Pancreas (tissue), 10 donors: ENCODE results near the gene CAPN2. TPM values are rescaled to one million over a fixed set of nuclear protein-coding genes. Genes with fewer than 3 reads are reported as not detected.

Experiments
- ATAC-seq, 4 donors: fragments of 200-7000 bp; cut with Tn5 transposase; one replicate each; pipeline versions ENCODE4 v1.8.0 to v1.9.1; 2020; ENCODE audit warnings: mild to moderate bottlenecking in 4 of 4, moderate library complexity in 4 of 4
- DNase-seq, 6 donors: peaks; one replicate each; pipeline ENCODE4 v3.0.0-alpha.2; 2020
- FAIRE-seq: peaks from 2 replicates; lab custom pipeline; 2012; peaks lifted over from hg19 to GRCh38; lab: Jason Lieb, UNC
- H3K27ac ChIP-seq, 4 donors: fragments of 200-600 bp; sonication (generic); 1 replicate in 3 of 4; 2 replicates in 1 of 4; pipeline versions ENCODE4 v1.5.0 to v1.8.0; 2020
- H3K27me3 ChIP-seq, 4 donors: fragments of 200-600 bp; one replicate each; pipeline ENCODE4 v1.8.0; 2021
- H3K36me3 ChIP-seq, 3 donors: fragments of 200-600 bp; sonication (generic) in 1 of 3; one replicate each; pipeline versions ENCODE4 v1.5.0 to v1.8.0; 2020 to 2021
- H3K4me1 ChIP-seq, 3 donors: fragments of 200-600 bp; one replicate each; pipeline ENCODE4 v1.8.0; 2021
- H3K4me3 ChIP-seq, 4 donors: fragments of 200-600 bp; sonication (generic) in 2 of 4; one replicate each; pipeline versions ENCODE4 v1.5.0 to v1.8.0; 2020 to 2021
- H3K9me3 ChIP-seq, 4 donors: fragments of 200-600 bp; one replicate each; pipeline ENCODE4 v1.8.0; 2021
- CTCF ChIP-seq, 4 donors: fragments of 200-600 bp; sonication (generic) in 3 of 4; IDR thresholded peaks; one replicate each; pipeline versions ENCODE4 v1.5.0 to v1.8.0; 2021; ENCODE audit warnings: antibody characterized with exemption in 4 of 4
- WGBS, 2 donors: extraction: QIAGEN DNeasy Blood & Tissue Kit; methylation state at CpG; one replicate each; pipeline ENCODE4 v1.1.7; 2013; 5-methylcytosine and 5-hydroxymethylcytosine counted together
- intact Hi-C, 3 donors: fragments of 100-400 bp; cut with DNase I; formaldehyde crosslinking; loops; one replicate each; pipeline versions ENCODE4 v1.11.1 to v1.14.2; 2022
- polyA plus RNA-seq, 2 donors: library from polyadenylated mRNA; stranded (reverse); fragments of 200-250 nt; gene quantifications; one replicate each; pipeline ENCODE4 v1.2.3, GENCODE V29; 2013
- total RNA-seq, 6 donors: library from RNA; stranded (reverse); fragmentation: NEBNext Ultra II Directional in 4 of 6; extraction: Animal tissue kit (Norgen Biotek cat#: 25700) in 4 of 6; gene quantifications; one replicate each; pipeline versions ENCODE4 v1.2.1 to v1.2.4, GENCODE V29; 2021 to 2023
- donor health status: healthy with polysubstance abuse.
- donor health status: DM: no; HTN: no; CAD: no; lungs with moderate emphysema.
- donor health status: DM: no; HTN: no; CAD: no.
- donor health status: control.
- donor health status: control.
- donor health status: Bipolar disorder and iron deficiency.
- donor health status: DM: yes; HTN: yes; CAD: no.
- donor health status: DM: no; HTN: no; CAD: no.
- donor health status: DM: no; HTN: no; CAD: no.
- donor health status: DM: yes; HTN: yes; CAD: no.

Gene CAPN2
- total and polyA plus RNA-seq, 8 donors = 48.2 to 90.0 (median 55.7) TPM

- intact Hi-C loops = no loop called here
- no peak for TF ChIP-seq CTCF (IDR thresholded peaks at IDR 0.05)
- Histone ChIP-seq H3K27ac (no peak overlapping the region), H3K27me3 (no peaks in the 10 kb centered on the region), H3K4me3 (no peak overlapping the region), H3K9me3 (no peaks in the 10 kb centered on the region), H3K4me1 (no peaks in the 10 kb centered on the region), H3K36me3 (peaks cover 0 to 24% (median 9%) of the 10 kb centered on the region in 3 donors)
- 46 to 94% methylated on average over 1 of the region's 1 CpG for WGBS, 2 donors
- FAIRE-seq (no peak), DNase-seq (no peak), ATAC-seq (no peak)
These were observed 71.3 kb downstream of the CAPN2 start for GRCh38 chr1:223783676-223784075.

- FAIRE-seq (no peak), DNase-seq (no peak)
These were observed 72.2 kb downstream of the CAPN2 start for GRCh38 chr1:223784541-223784940.

GRCh38 chr1:223785808-223786207 lies 73.5 kb downstream of the CAPN2 start:
- Histone ChIP-seq H3K36me3 (peaks cover 0 to 10% (median 0%) of the 10 kb centered on the region in 3 donors), H3K9me3 (no peaks in the 10 kb centered on the region), H3K4me1 (no peaks in the 10 kb centered on the region), H3K4me3 (no peak overlapping the region), H3K27me3 (no peaks in the 10 kb centered on the region), H3K27ac (no peak overlapping the region)
- FAIRE-seq = no peak
- no peak for DNase-seq
- intact Hi-C loops = no loop called here
- no peak for TF ChIP-seq CTCF (IDR thresholded peaks at IDR 0.05)
- 46 to 48% methylated on average over 5 of the region's 5 CpGs for WGBS, 2 donors
- ATAC-seq = no peak

More at GRCh38 chr1:223784541-223784940, 72.2 kb downstream of the CAPN2 start:
- Histone ChIP-seq H3K4me3 (no peak overlapping the region), H3K9me3 (no peaks in the 10 kb centered on the region), H3K36me3 (peaks cover 0 to 23% (median 9%) of the 10 kb centered on the region in 3 donors), H3K4me1 (no peaks in the 10 kb centered on the region), H3K27ac (no peak overlapping the region), H3K27me3 (no peaks in the 10 kb centered on the region)
- WGBS, 2 donors = 88 to 94% methylated on average over 4 of the region's 4 CpGs
- no peak for TF ChIP-seq CTCF (IDR thresholded peaks at IDR 0.05)
- intact Hi-C loops = no loop called here
- ATAC-seq = no peak

- no peaks in the 10 kb centered on the region for H3K27me3 ChIP-seq
- TF ChIP-seq CTCF (IDR thresholded peaks at IDR 0.05) = no peak
- DNase-seq (no peak), ATAC-seq (peak in 1 of 4 donors; percentile 30), FAIRE-seq (no peak)
- intact Hi-C loops = no loop called here
- H3K36me3 ChIP-seq = peaks cover 0 to 12% (median 2%) of the 10 kb centered on the region in 3 donors
- no peak overlapping the region for H3K4me3 ChIP-seq
- no peaks in the 10 kb centered on the region for H3K4me1 ChIP-seq
- H3K9me3 ChIP-seq = no peaks in the 10 kb centered on the region
- no peak overlapping the region for H3K27ac ChIP-seq
- WGBS, 2 donors = 41 to 45% methylated on average over 4 of the region's 4 CpGs
These were observed 76.5 kb downstream of the CAPN2 start for GRCh38 chr1:223788746-223789415.

GRCh38 chr1:223792046-223792445 lies 79.7 kb downstream of the CAPN2 start:
- Histone ChIP-seq H3K4me1 (no peaks in the 10 kb centered on the region), H3K27me3 (no peaks in the 10 kb centered on the region), H3K27ac (no peak overlapping the region), H3K9me3 (no peaks in the 10 kb centered on the region), H3K4me3 (no peak overlapping the region), H3K36me3 (peaks cover 0 to 23% (median 2%) of the 10 kb centered on the region in 3 donors)
- FAIRE-seq (no peak), ATAC-seq (no peak), DNase-seq (no peak)
- no peak for TF ChIP-seq CTCF (IDR thresholded peaks at IDR 0.05)
- intact Hi-C loops = no loop called here
- 55 to 63% methylated on average over 2 of the region's 2 CpGs for WGBS, 2 donors
